Fibroblast of lung (primary cell): Measurements from ENCODE around the gene MAT2B. TPM values are rescaled to one million over a fixed set of nuclear protein-coding genes. Genes with fewer than 3 reads are reported as not detected.

Experiments
- DNase-seq, 2 donors: peaks; one replicate each; pipeline versions ENCODE4 v3.0.0 to v3.0.0-alpha.2; 2010; ENCODE audit warnings: low read depth in 2 of 2
- H2AFZ ChIP-seq: 2 replicates; pipeline ENCODE4 v1.5.1; 2012; ENCODE audit warnings: low read length, control low read depth, inconsistent platforms
- H3K27ac ChIP-seq: 2 replicates; pipeline ENCODE4 v1.5.1; 2011; ENCODE audit warnings: low read length, control low read depth; ENCODE audit not compliant: insufficient read depth
- H3K27me3 ChIP-seq: 2 replicates; pipeline ENCODE4 v1.5.1; 2011; ENCODE audit warnings: mild to moderate bottlenecking, low read length; ENCODE audit not compliant: control insufficient read depth, insufficient read depth
- H3K36me3 ChIP-seq: 2 replicates; pipeline ENCODE4 v1.5.1; 2011; ENCODE audit warnings: low read length; ENCODE audit not compliant: control insufficient read depth, insufficient read depth
- H3K4me1 ChIP-seq: 2 replicates; pipeline ENCODE4 v1.5.1; 2011; ENCODE audit warnings: low read length; ENCODE audit not compliant: control insufficient read depth, insufficient read depth; ENCODE audit errors: extremely low read depth
- H3K4me2 ChIP-seq: 2 replicates; pipeline ENCODE4 v1.5.1; 2011; ENCODE audit warnings: low read length, control low read depth; ENCODE audit not compliant: insufficient read depth; ENCODE audit errors: extremely low read depth
- H3K4me3 ChIP-seq, 4 experiments: fragments of 200-600 bp in 1 of 4; sonication (generic) in 1 of 4; replicated peaks in 1 of 4; 2 replicates each; pipeline ENCODE4 v1.5.1; 2011 to 2016; ENCODE audit warnings: low read length in 4 of 4, low read depth in 3 of 4, mild to moderate bottlenecking in 3 of 4, control low read depth in 2 of 4, inconsistent platforms in 1 of 4, mixed read lengths in 1 of 4; ENCODE audit not compliant: insufficient read depth in 1 of 4; ENCODE audit errors: control extremely low read depth in 1 of 4
- H3K79me2 ChIP-seq: 2 replicates; pipeline ENCODE4 v1.5.1; 2012; ENCODE audit warnings: mild to moderate bottlenecking, low read length, inconsistent platforms; ENCODE audit not compliant: control insufficient read depth, insufficient read depth
- H3K9ac ChIP-seq: 2 replicates; pipeline ENCODE4 v1.5.1; 2011; ENCODE audit warnings: mild to moderate bottlenecking, low read length, control low read depth; ENCODE audit not compliant: insufficient read depth
- H3K9me3 ChIP-seq: 2 replicates; pipeline ENCODE4 v1.5.1; 2012; ENCODE audit warnings: low read depth, low read length; ENCODE audit not compliant: control insufficient read depth, insufficient read depth
- H4K20me1 ChIP-seq: 2 replicates; pipeline ENCODE4 v1.5.1; 2011; ENCODE audit warnings: low read length; ENCODE audit not compliant: control insufficient read depth, insufficient read depth; ENCODE audit errors: extremely low read depth
- EZH2 ChIP-seq: IDR thresholded peaks from 2 replicates; pipeline ENCODE4 v1.5.1; 2012; ENCODE audit warnings: low read length, control low read depth, mild to moderate bottlenecking; ENCODE audit errors: missing control alignments
- polyA plus RNA-seq, 2 donors: library from polyadenylated mRNA; depleted of rRNA in 1 of 2; stranded (reverse) in 1 of 2; unstranded in 1 of 2; fragments of >200 nt; gene quantifications; 2 replicates each; pipeline ENCODE4 v1.2.1, GENCODE V29; 2011 to 2012; ENCODE audit warnings: missing spikeins in 1 of 2
- total RNA-seq: library from RNA; depleted of rRNA; stranded (reverse); fragments of >200 nt; gene quantifications from 2 replicates; pipeline ENCODE4 v1.2.1, GENCODE V29; 2014
- TF ChIP-seq, protein P1 (sequence below), 2 donors: IDR thresholded peaks in 1 of 2; conservative IDR thresholded peaks in 1 of 2; 1 replicate in 1 of 2; 2 replicates in 1 of 2; pipeline ENCODE4 v1.5.1; 2011 to 2012; ENCODE audit warnings: low read length in 2 of 2, control low read depth in 1 of 2, inconsistent platforms in 1 of 2, low read depth in 1 of 2, mild to moderate bottlenecking in 1 of 2

Gene MAT2B
- total and polyA plus RNA-seq, 2 donors (not counting 1 experiment from before 2014, with no cell fraction given) = 93.6 to 136 TPM

DNA sequence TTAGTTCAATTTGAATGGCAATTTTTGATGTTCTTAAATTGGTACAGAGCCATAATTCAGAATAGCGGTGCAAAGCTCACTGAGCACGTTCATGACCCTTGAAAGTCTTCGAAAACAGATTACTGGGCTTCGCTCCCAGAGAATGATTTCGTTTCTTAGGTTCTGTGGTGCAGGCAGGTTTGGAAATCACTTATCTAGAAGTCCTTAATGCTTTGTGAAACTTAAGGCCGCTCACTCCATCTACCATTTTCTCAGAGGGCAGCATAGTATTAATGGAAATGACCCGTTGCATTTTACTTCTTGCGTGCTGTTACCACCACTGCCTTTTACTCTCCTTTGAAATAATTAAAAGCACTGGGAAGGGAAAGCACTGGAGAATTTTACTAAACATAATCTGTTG, 2.9 kb upstream of the MAT2B start:
- Histone ChIP-seq H3K36me3 (no peaks in the 10 kb centered on the region), H3K9me3 (no peaks in the 10 kb centered on the region), H3K79me2 (peaks cover 25% of the 10 kb centered on the region), H3K27ac (peak overlapping the region; percentile 95), H3K4me3 (peak overlapping the region; percentile 84 to 99 (median 94)), H2AFZ (peak overlapping the region; percentile 56), H3K27me3 (no peaks in the 10 kb centered on the region), H3K9ac (no peak overlapping the region), H3K4me1 (peaks cover 6% of the 10 kb centered on the region), H4K20me1 (peaks cover 2% of the 10 kb centered on the region), H3K4me2 (peak overlapping the region; percentile 99)
- no peak for TF ChIP-seq EZH2
- TF ChIP-seq, protein P1, sequence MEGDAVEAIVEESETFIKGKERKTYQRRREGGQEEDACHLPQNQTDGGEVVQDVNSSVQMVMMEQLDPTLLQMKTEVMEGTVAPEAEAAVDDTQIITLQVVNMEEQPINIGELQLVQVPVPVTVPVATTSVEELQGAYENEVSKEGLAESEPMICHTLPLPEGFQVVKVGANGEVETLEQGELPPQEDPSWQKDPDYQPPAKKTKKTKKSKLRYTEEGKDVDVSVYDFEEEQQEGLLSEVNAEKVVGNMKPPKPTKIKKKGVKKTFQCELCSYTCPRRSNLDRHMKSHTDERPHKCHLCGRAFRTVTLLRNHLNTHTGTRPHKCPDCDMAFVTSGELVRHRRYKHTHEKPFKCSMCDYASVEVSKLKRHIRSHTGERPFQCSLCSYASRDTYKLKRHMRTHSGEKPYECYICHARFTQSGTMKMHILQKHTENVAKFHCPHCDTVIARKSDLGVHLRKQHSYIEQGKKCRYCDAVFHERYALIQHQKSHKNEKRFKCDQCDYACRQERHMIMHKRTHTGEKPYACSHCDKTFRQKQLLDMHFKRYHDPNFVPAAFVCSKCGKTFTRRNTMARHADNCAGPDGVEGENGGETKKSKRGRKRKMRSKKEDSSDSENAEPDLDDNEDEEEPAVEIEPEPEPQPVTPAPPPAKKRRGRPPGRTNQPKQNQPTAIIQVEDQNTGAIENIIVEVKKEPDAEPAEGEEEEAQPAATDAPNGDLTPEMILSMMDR (conservative IDR thresholded peaks at IDR 0.05 in 1 of 2, IDR thresholded peaks at IDR 0.05 in 1 of 2; ENCODE audit: low read depth in 1 of 2, low read length in 2 of 2) = no peak
- DNase-seq = no peak

- peaks cover 2% of the 10 kb centered on the region for H4K20me1 ChIP-seq
- peak overlapping the region; percentile 56 for H2AFZ ChIP-seq
- H3K36me3 ChIP-seq = no peaks in the 10 kb centered on the region
- peaks cover 34% of the 10 kb centered on the region for H3K79me2 ChIP-seq
- H3K27me3 ChIP-seq = no peaks in the 10 kb centered on the region
- TF ChIP-seq, protein P1 (conservative IDR thresholded peaks at IDR 0.05 in 1 of 2, IDR thresholded peaks at IDR 0.05 in 1 of 2; ENCODE audit: low read depth in 1 of 2, low read length in 2 of 2) = peak; percentile 41 to 58
- TF ChIP-seq EZH2 = no peak
- H3K9me3 ChIP-seq = no peaks in the 10 kb centered on the region
- H3K4me1 ChIP-seq = peaks cover 6% of the 10 kb centered on the region
- DNase-seq = peak; percentile 72 to 94
- peak overlapping the region; percentile 99 for H3K4me2 ChIP-seq
- H3K27ac ChIP-seq = peak overlapping the region; percentile 95
- peak overlapping the region; percentile 84 to 99 (median 94) for H3K4me3 ChIP-seq
- peak overlapping the region; percentile 40 for H3K9ac ChIP-seq
These were observed 2.0 kb upstream of the MAT2B start for GRCh38 chr5:163503106-163504078.

GRCh38 chr5:163504079-163504931, 1.1 kb upstream of the MAT2B start:
- Histone ChIP-seq H3K27ac (peak overlapping the region; percentile 95), H3K79me2 (peaks cover 43% of the 10 kb centered on the region), H2AFZ (peak overlapping the region; percentile 56), H3K9ac (peak overlapping the region; percentile 40), H4K20me1 (peaks cover 2% of the 10 kb centered on the region), H3K27me3 (no peaks in the 10 kb centered on the region), H3K9me3 (no peaks in the 10 kb centered on the region), H3K4me1 (peaks cover 8% of the 10 kb centered on the region), H3K4me2 (peak overlapping the region; percentile 99), H3K4me3 (peak overlapping the region; percentile 84 to 99 (median 94)), H3K36me3 (no peaks in the 10 kb centered on the region)
- peak; percentile 76 to 79 for DNase-seq
- no peak for TF ChIP-seq EZH2
- TF ChIP-seq, protein P1 (conservative IDR thresholded peaks at IDR 0.05 in 1 of 2, IDR thresholded peaks at IDR 0.05 in 1 of 2; ENCODE audit: low read depth in 1 of 2, low read length in 2 of 2) = no peak
